ENCODE data around the gene MYO18B.

The MYO18B gene

GRCh38 chr22:25712661-25713400 lies 29.2 kb upstream of the MYO18B start:
- no peak for DNase-seq

- no peak for DNase-seq
Measured at GRCh38 chr22:25714070-25714469, 27.9 kb upstream of the MYO18B start.

GRCh38 chr22:25714739-25715138 lies 27.2 kb upstream of the MYO18B start:
- no peak for DNase-seq

- DNase-seq: no peak
Measured at GRCh38 chr22:25716637-25717036, 25.4 kb upstream of the MYO18B start.

GRCh38 chr22:25718135-25718840 lies 23.7 kb upstream of the MYO18B start:
- DNase-seq: no peak

GRCh38 chr22:25722223-25722622 lies 19.8 kb upstream of the MYO18B start:
- no peak for DNase-seq

GRCh38 chr22:25722626-25723025 lies 19.4 kb upstream of the MYO18B start:
- no peak for DNase-seq

- no peak for DNase-seq
Measured at GRCh38 chr22:25726241-25726640, 15.7 kb upstream of the MYO18B start.

GRCh38 chr22:25728071-25728470 lies 13.9 kb upstream of the MYO18B start:
- no peak for DNase-seq

GRCh38 chr22:25729016-25729995 lies 12.7 kb upstream of the MYO18B start:
- no peak for DNase-seq

GRCh38 chr22:25735650-25736049 lies 6.3 kb upstream of the MYO18B start:
- DNase-seq: no peak

- DNase-seq: peak; percentile 55
Measured at GRCh38 chr22:25736378-25737011, 5.5 kb upstream of the MYO18B start.

- DNase-seq: no peak
Measured at GRCh38 chr22:25739659-25740344, 2.2 kb upstream of the MYO18B start.

GRCh38 chr22:25742918-25743708 lies 1.1 kb downstream of the MYO18B start:
- DNase-seq: no peak

- DNase-seq: no peak
Measured at GRCh38 chr22:25744694-25745093, 2.7 kb downstream of the MYO18B start.

GRCh38 chr22:25745341-25746011 lies 3.5 kb downstream of the MYO18B start:
- no peak for DNase-seq

GRCh38 chr22:25746012-25746373 lies 4.0 kb downstream of the MYO18B start:
- DNase-seq: no peak

- no peak for DNase-seq
Measured at GRCh38 chr22:25747245-25747944, 5.4 kb downstream of the MYO18B start.

GRCh38 chr22:25748140-25748539 lies 6.2 kb downstream of the MYO18B start:
- DNase-seq: no peak

- DNase-seq: no peak
Measured at GRCh38 chr22:25748704-25749103, 6.7 kb downstream of the MYO18B start.

Data from CD4-positive, alpha-beta T cell treated with Interleukin-6 for 4 hours (primary cell).